ENCODE results near the gene PPP6R1. TPM values are rescaled to one million over a fixed set of nuclear protein-coding genes. Genes with fewer than 3 reads are reported as not detected.

PPP6R1 gene
- total and polyA plus RNA-seq, 2 of the 13 experiments (the other 11 are each of a cell fraction or from before 2014, with no cell fraction given), result 25.8 to 54.0 TPM

- Histone ChIP-seq H2AFZ (ENCODE audit: low read length) (no peak overlapping the region), H4K20me1 (ENCODE audit: insufficient read depth, low read length) (no peaks in the 10 kb centered on the region), H3K36me3 (replicated peaks in 1 of 2; ENCODE audit: control insufficient read depth in 1 of 2, insufficient read depth in 2 of 2, low read length in 2 of 2) (peaks cover 5 to 24% of the 10 kb centered on the region in 2 experiments; a peak in 3 of 5 replicates), H3K4me3 (replicated peaks in 1 of 3; ENCODE audit: insufficient read depth in 1 of 3, low read depth in 2 of 3, low read length in 3 of 3) (peak overlapping the region; percentile 86 to 97 (median 93)), H3K9ac (ENCODE audit: insufficient read depth, low read depth, low read length) (peak overlapping the region; percentile 77), H3K9me3 (ENCODE audit: low read length) (no peaks in the 10 kb centered on the region), H3K4me2 (ENCODE audit: low read depth, low read length) (peak overlapping the region; percentile 93), H3K79me2 (ENCODE audit: insufficient read depth, low read length) (peaks cover 6% of the 10 kb centered on the region), H3K27ac (ENCODE audit: extremely low read length, insufficient read depth, low read length) (peak overlapping the region; percentile 68), H3K4me1 (ENCODE audit: insufficient read depth, low read length) (peaks cover 24% of the 10 kb centered on the region), H3K27me3 (ENCODE audit: control insufficient read depth in 1 of 2, insufficient read depth in 2 of 2, low read length in 2 of 2) (peaks cover 0 to 8% of the 10 kb centered on the region in 2 experiments; a peak in 3 of 5 replicates)
- ChIA-PET POLR2A (interaction anchor here (0.5 to 5.1 kb wide), 10 partner anchors 16 to 320 kb away, joined by 3 to 58 read pairs (median 7); partner anchors contain the start of genes FIZ1, KMT5C, PPP6R1 and UBE2S), CTCF (ENCODE audit: low intra/inter-chr PET ratio, low total read pairs) (no interaction called here)
- in situ Hi-C loops (cut with HindIII; ENCODE audit: extremely low pct_ligation_motif_present, low pct_unique_long_range_greater_than_20kb), result no loop called here
- TF ChIP-seq ZNF546 (CRISPR knock-in tag; conservative IDR thresholded peaks at IDR 0.05) (no peak), DNMT3B (CRISPR knock-in tag; conservative IDR thresholded peaks at IDR 0.05) (no peak), ARHGAP35 (CRISPR knock-in tag; IDR thresholded peaks at IDR 0.05; ENCODE audit: borderline replicate concordance) (no peak), ZNF207 (IDR thresholded peaks at IDR 0.05; ENCODE audit: borderline replicate concordance) (no peak), ZNF749 (CRISPR knock-in tag; IDR thresholded peaks at IDR 0.05; ENCODE audit: borderline replicate concordance) (no peak), ZNF563 (CRISPR knock-in tag; IDR thresholded peaks at IDR 0.05) (0 out of 2 replicates have a peak, but pooled peaks have one; percentile 4), HOMEZ (CRISPR knock-in tag; IDR thresholded peaks at IDR 0.05; ENCODE audit: low read depth) (no peak), ZNF878 (CRISPR knock-in tag; IDR thresholded peaks at IDR 0.05) (0 out of 2 replicates have a peak, but pooled peaks have one; percentile 40), MXI1 (IDR thresholded peaks at IDR 0.05; ENCODE audit: borderline replicate concordance, low read depth, low read length) (no peak), MBNL3 (CRISPR knock-in tag; conservative IDR thresholded peaks at IDR 0.05) (no peak), ZNF747 (CRISPR knock-in tag; IDR thresholded peaks at IDR 0.05; ENCODE audit: borderline replicate concordance) (no peak), YEATS2 (CRISPR knock-in tag; IDR thresholded peaks at IDR 0.05; ENCODE audit: borderline replicate concordance) (no peak), ZNF790 (CRISPR knock-in tag; IDR thresholded peaks at IDR 0.05; ENCODE audit: borderline replicate concordance) (no peak), TEAD2 (CRISPR knock-in tag; IDR thresholded peaks at IDR 0.05) (no peak), MAFF (IDR thresholded peaks at IDR 0.05; ENCODE audit: low read depth, low read length) (no peak)
- intact Hi-C loops (cut with micrococcal nuclease; ENCODE audit: unreplicated experiment), result no loop called here
- TSS peak; percentile 67 for BruUV-seq (replicated peaks)
- ATAC-seq, result no peak
- no peak for FAIRE-seq
- no peak for DNase-seq (ENCODE audit: low spot score)
- WGBS (ENCODE audit: low lambda C conversion rate), result 2% methylated on average over 6 of the region's 23 CpGs
Observed at GRCh38 chr19:55279340-55279739, 20.5 kb upstream of the PPP6R1 start.
